ACHN (cell line): ENCODE measurements around the gene MRPL16.
"Not testable (repeated sequence)": the region's sequence is repeated elsewhere in the genome, so short reads cannot be mapped to it uniquely, and the experiment has no call there.

Experiments
- DNase-seq: peaks from one replicate; pipeline ENCODE4 v3.0.0-alpha.2; 2015
- in situ Hi-C: cut with HindIII; loops from 2 replicates; pipeline ENCODE4 v1.10.0; 2017; ENCODE audit warnings: low sequenced_read_pairs, low pct_ligation_motif_present, low pct_unique_long_range_greater_than_20kb

MRPL16 gene

DNA sequence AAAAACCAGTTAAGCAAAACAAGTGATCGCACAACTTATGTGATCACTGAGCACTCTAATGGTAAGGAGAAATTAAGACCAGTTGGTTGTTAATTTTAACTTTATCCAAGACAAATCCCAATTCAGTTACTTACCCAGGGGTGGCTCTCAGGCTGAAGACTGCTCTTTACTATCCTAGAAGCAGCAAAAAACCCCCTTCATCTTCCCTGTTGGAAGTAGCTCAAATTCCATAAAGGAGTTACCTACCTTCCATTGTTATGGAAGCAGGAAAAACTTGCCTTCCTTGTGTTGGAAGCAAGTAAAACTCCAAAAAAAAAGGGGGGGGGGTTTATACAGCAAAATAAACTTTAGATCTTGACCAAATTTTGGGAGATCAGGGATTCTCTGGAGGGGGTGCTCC, 5.2 kb upstream of the MRPL16 start:
- DNase-seq, result no peak
- in situ Hi-C loops, result no loop called here

DNA sequence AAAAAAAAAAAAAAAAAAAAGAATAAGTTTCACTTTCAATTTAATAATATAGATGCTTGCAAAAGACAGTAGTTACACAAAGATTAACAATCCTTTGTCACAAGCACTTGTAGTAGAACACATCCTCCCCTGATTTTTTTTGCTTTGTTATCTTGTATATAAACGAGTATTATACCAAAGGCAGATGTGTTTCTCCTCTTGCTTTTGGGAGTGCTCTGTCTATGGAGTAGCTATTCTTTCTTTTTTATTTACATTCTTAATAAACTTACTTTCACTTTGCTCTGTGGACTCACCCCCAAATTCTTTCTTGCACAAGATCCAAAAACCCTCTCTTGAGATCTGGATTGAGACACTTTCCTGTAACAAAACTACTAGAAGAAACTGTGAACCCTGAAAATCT, 3.4 kb upstream of the MRPL16 start:
- DNase-seq, result no peak
- in situ Hi-C loops, result no loop called here

DNA sequence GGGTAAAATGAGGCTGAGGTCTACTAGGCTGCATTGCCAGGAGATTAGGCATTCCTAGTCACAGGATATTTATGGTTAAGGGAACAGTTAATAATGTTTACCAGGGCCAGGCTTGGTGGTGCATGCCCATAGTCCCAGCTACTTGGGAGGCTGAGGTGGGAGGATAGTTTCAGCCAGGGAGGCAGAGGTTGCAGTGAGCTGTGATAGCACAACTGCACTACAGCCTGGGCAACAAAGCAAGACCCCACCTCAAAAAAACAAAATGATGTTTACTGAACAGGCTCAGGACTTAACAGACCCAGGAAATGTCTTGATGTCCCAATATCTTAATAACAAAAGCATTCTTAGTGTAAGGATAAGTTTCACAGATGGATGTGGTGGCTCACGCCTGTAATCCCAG, 2.8 kb upstream of the MRPL16 start:
- in situ Hi-C loops, result no loop called here
- DNase-seq, result no peak

DNA sequence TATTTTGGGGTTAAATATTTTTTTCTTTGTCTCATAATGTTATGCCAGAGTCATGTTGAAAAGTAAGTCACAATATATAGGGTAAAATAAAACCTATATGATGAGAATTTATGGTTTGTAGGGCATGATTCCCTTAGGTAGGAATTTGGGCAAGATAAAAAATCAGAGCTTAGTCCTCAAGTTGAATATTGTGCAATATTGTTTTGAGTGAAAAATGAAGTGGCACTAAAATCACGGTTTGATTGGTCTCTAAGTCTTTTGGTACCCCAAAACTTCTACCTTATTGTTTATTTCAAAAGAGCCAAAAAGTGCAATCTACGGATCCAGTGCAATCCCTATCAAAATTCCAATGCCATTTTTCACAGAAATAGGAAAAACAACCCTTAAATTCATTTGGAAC, 1.6 kb upstream of the MRPL16 start:
- DNase-seq, result no peak
- in situ Hi-C loops, result no loop called here

DNA sequence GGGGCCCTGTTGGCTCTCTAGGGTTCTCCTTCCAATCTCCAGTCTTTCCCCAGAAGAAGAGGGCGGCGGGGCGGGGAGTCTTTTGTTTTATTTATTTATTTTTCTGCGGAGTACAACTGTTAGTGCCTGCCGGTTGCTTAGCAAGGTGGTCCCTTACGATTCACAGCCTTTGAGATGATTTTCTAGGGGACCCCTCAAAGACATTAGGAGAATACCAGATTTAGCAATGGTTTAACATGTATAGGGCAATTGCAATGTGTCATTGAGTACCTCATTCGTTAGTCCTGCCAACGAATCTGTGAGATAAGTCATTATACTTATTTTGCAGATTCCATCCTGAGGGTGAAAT, 307 bp upstream of the MRPL16 start:
- DNase-seq, result no peak
- in situ Hi-C loops, result no loop called here

DNA sequence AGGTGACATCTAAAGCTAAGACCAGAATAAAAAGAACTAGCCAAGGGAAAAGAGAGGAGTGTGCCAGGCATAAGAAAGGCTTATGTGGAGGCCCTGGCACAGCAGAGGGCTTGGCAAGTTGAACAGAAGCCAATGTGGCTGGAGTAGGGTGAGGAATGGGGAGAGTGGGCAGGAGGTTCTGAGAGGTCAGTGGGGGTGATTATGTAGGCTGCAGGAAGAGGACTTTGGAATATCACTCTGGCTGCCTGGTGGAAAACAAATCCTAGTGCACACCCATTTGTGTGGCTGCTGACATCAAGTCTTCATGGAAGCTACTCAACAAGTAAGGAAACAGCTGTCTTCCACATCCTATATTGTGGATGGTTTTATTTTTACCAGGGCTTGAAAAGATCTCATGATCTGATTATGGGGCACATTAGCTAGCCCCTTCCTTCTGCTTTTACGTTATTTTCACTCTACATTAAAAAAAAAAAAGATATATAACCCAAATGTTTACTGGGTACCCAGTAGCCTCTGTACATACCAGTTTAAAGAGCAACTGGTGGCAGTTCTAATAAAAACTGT, 3.4 kb downstream of the MRPL16 start:
- DNase-seq, result no peak
- in situ Hi-C loops, result no loop called here

DNA sequence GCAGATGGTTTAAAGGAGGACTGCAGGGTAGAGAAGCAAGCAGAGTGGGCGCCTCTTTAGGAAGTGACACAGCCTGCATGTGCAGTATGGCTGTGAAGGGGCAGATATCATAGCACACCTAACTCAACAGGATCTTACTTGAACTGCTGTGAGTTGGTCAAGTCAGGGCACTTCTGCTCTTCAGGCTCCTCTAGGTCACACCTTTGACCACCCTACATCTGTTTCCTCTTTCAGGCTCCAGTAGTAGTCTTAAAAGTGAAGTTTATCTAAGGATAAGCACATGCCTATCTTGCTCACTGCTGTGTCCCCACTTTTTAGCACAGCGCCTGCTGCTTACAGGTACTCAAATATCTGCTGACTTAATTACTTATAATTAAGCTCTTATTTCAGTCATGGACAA, 6.5 kb downstream of the MRPL16 start:
- in situ Hi-C loops, result no loop called here
- no peak for DNase-seq

DNA sequence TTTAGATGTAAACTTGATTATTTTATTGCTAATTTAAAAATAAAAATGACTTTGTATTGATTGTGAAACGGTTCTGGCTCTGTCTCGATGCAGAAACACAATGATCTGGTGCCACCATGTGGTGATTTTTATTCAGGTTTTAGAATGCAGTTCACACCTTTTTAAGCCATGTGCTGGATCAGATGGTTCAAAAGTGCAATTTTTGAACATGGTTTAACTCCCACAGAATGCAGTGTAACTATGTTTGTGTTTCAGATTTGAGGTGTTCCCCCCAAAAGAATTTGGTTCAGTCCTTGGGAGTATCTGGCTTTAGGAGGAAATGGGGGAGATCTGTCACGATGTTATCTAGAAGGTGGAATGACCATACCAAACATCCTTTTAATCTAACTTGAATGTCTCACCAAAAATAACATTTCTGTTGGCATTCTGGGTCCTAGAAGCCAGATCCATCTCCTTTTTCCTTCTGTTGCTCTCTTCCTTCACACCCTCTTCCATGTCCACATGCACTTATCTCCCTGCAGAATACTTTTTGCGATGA, 7.9 kb downstream of the MRPL16 start:
- in situ Hi-C loops, result no loop called here
- DNase-seq, result peak; percentile 51

DNA sequence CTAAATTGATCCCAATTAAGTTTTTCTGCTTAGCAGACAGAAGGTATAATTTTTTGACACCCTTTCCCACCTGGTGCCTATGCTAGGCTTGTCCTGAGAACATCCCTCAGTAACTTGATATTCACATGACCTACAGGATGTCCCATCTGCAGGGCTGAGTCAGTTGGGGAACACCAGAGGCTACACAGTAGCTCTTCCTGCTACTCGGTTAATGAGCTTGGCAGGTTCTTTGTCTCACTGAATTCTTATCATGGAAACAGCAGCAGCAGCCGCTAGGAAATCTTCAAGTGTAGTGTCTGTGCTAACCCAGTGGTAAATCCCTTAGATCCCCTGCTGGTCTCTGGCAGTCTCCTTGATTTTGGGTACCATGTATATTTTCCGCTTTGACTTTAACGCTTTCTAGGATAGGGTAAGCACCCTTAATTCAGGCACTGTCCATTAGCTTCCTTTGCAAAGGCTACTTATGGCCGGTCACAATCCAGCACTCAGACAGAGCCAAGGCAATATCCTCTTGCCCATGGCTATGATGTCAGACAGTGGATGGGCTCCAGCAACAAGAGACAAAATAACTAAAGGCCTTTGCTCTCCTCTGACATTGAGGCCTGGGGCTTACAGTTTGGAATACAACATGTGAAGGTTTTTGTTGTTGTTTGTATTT, 8.5 kb downstream of the MRPL16 start:
- peak; percentile 13 for DNase-seq

DNA sequence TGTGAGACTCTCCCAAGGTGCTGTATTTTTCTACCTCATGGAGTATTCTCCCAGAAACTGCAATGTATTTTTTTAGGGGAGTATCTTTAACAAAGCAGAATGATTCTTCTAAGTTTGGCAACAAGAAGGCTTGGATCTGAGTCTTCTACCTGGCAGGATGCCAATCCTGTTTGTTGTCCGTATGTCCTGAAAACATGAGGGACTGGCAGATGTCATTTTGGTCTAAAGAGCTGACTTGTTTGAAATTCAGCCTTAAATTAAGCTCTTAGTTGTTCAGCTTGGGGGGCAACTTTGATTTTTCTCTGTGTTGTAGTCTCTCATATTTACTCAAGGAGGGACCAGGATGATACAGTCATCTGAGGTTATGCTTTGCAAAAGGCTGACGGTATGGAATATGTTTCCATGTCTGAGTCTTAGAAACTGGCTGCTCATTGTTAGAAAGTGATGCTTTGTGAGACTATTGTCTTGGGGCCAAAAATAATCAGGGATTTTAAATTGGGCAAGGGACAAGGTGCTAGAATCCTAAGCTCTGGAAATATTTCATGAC, 9.3 kb downstream of the MRPL16 start:
- DNase-seq, result no peak
- in situ Hi-C loops, result no loop called here

More for the DNA sequence above, 8.5 kb downstream of the MRPL16 start:
- in situ Hi-C loops, result no loop called here

DNA sequence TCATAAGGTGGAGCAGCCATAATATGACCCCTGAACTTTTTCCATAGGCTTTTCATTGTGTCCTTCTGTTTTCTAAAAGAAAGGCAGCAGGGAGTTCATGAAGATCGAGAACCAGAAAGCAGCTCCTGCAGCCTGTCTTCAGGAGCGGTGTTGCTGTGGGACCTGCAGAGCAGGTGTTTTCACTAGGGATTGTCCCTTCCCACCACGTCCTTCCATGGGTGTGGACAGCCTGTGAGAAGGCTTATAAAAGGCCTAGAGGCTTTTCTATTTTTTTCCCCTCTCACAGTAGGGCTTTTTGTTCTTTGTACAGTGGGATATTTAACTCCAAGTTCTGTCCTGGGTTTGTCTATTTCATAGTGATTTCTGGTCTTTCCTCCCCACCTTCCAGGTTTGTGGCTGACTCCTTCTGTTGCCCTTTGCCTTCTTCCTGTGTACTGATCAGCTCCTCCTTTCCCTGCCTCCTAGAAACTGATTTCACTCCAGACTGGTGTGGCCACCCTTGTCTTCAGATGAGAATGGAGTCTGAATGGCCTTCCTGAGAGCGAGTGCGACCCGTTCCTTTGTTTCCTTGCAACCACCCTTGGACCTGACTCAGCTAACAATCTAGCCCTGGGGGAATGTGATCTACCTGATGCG, 10.1 kb downstream of the MRPL16 start:
- in situ Hi-C loops, result no loop called here
- DNase-seq, result no peak

DNA sequence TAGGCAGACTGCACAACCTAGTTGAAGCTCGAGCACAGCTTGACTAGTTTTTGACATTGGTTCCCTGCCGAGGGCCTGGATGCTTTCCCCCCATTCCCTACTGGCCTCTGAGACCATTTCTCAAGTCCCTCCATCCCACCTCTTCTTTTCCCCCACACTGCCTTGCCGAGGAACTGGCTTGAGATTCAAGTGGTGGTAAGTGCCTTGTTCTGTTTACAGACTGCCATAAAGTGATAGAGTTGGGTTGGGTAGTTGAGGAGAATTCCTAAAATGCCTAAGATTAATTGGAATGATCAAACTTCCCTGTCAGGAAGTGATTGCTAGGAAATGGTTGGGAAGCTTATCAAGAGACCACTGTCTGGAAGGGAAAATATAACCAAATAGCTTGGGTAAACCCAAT, 16.2 kb downstream of the MRPL16 start:
- no peak for DNase-seq
- in situ Hi-C loops, result no loop called here

DNA sequence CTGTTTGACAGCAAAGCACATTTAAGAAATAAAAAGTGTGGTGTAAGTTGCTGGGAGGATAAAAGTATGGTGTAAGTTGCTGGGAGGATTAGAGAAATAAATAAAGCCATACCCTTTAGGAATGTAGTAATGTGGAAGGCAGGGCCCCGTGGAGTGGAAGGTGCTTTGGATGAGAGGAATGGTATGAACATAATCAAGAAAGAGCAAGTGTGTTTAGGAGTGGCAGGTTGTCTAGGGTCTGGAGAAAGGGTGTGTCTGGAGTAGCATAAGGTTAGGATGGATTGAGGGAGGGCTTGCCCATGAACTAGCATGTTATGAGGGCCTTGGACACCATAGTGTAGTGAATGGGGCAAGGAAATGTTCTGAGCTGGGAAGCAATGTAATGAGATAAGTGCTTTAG, 18.1 kb downstream of the MRPL16 start:
- in situ Hi-C loops, result no loop called here
- DNase-seq, result no peak

DNA sequence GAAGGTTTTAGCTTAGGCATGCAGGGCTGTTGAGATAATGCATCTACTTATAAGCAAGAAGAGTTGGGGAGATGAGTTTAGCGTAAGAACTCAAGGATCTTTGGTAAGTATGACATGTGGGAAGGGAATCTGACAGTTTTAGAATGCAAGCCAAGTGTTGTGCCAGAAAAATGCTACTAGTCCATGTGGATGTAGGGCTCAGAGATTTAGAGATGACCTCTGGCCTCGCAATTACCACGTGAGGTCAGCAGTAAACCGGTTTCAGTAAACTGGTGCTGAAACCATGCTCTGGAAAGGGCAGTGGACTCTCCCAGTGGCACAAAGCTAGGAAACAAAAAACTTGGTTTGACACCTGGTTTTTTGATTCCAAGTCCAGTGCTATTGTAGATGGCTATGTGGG, 18.9 kb downstream of the MRPL16 start:
- in situ Hi-C loops, result no loop called here

DNA sequence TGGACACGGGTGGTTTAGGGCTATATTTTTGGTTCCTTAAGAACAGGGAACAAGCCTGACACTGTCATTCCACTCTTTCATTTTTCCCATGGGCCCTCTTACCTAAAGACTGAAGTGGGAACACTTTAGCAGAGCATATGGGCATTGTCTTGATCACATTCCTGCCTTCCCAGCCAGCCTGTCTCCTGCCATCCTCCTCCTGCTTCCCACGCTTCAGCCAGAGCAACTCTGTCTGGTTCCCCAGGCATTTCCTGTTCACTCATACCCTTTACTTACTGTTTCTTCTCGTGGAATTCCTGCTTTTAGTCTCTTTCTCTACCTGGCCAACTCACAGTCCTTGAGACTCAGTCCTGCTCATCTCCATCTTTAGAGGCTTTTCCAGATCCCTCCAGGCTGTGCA, 22.8 kb downstream of the MRPL16 start:
- in situ Hi-C loops, result no loop called here
- no peak for DNase-seq

More for the DNA sequence above, 18.9 kb downstream of the MRPL16 start:
- DNase-seq, result no peak

DNA sequence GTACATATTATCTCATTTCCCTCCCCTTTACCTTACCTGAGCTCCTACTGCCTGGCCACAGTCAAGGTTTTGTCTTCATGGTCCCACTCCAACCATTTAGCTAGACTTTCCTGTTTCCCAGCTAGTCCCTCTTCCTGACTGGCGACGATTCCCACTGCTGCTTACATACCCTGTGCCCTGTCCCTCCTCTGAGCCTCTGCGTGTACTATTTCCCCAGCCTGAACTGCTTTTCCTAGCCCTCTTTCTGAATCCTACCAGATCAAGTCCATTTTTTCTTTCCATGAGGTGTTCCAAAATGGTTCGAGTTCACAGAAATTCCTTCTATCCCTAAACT, 23.4 kb downstream of the MRPL16 start:
- in situ Hi-C loops, result no loop called here
- DNase-seq, result no peak

DNA sequence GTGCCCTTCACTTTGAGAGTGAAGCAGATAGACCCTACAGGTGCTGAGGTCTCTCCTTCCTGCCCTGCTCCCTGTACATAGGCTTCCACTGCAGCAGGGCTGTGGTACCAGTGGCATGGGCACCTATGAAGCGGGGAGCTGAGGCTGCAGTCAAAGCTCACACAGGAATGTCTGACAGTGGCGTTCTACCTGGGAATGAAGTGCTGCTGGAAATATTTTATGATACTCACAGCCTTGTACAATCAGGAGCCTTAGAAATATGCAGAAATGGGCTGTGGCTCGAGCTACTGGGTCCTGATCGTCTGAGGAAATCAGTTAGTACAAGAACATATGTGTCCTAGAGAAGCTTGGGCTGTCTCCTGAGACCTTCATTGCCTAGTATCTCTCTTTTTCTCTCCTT, 24.8 kb downstream of the MRPL16 start:
- in situ Hi-C loops, result no loop called here
- DNase-seq, result no peak

DNA sequence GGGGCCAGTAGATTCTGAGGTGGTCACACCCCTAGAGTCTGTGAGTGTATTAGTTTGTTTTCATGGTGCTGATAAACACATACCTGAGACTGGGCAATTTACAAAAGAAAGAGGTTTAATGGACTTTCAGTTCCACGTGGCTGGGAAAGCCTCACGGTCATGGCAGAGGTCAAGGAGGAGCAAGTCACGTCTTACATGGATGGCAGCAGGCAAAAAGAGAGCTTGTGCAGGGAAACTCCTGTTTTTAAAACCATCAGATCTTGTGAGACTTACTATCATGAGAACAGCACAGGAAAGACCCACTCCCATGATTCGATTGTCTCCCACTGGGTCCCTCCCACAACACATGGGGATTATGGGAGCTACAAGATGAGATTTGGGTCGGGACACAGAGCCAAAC, 26.1 kb downstream of the MRPL16 start:
- DNase-seq, result not testable (repeated sequence)

DNA sequence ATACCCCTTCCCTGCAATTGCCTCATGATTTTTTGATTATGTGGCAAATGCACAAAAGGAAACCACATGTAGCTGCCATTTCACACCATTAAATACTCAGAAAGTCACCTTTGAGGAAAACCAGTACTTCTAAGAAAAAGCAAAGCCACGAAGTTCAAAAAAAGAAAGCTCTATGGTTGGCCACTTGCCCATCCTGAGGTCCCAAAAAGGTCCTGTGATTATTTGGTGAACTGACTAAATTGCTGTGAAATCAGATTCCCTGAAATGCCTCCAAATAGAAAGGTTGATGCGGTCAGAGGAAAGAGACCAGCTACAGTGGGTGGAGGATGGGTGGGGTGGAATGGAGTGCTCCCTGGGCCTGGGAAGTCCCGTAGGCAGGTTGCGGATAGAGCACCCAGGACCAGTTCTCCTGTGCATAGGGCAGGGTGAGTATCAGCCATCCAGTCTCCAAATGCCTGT, 26.9 kb downstream of the MRPL16 start:
- in situ Hi-C loops, result no loop called here

More for the DNA sequence above, 26.1 kb downstream of the MRPL16 start:
- in situ Hi-C loops, result not testable (repeated sequence)

DNA sequence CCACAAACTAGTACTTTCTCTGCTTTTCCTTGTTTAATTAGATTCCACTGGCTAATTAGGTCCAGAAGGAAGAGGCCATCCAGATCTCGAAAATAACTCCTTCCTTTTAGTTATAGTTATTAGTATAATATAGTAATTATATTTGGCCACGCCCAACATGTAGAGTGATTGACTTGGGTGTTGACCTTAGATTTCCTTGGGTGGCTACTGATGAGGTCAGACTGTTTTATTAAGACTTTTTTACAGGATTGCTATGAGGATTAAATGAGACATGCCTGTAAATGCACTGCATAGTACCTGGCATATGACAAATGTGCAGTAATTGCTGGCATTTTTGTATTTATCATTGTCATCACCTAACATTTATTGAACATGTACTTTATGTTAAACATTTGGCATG, 28.5 kb downstream of the MRPL16 start:
- in situ Hi-C loops, result no loop called here
- DNase-seq, result no peak

More for the DNA sequence above, 26.9 kb downstream of the MRPL16 start:
- no peak for DNase-seq
